IMR-90 (cell line): Measurements from ENCODE around the gene TIMM10. TPM values are rescaled to one million over a fixed set of nuclear protein-coding genes. Genes with fewer than 3 reads are reported as not detected.

Experiments used
- ATAC-seq: fragments of 200-7000 bp; cut with Tn5 transposase; 2 replicates; pipeline ENCODE4 v1.9.1; 2020; ENCODE audit warnings: low read depth, mild to moderate bottlenecking, moderate library complexity
- BruUV-seq: library from RNA; stranded (reverse); fragments of 400-500 nt; replicated peaks from 2 replicates; lab custom pipeline; 2021; lab: Mats Ljungman, UMichigan
- CTCF ChIA-PET: fragments of 300-600 bp; formaldehyde crosslinking; extraction: SDS; loops from one replicate; lab custom pipeline; 2021; ENCODE audit warnings: antibody characterized with exemption; lab: Yijun Ruan, JAX
- POLR2A ChIA-PET: fragments of 300-600 bp; sonication (Branson Sonifier 250); formaldehyde crosslinking; loops from one replicate; lab custom pipeline; 2022; ENCODE audit warnings: antibody characterized with exemption; ENCODE audit not compliant: unreplicated experiment; lab: Charles Lee
- DNase-seq: peaks from one replicate; pipeline ENCODE4 v3.0.0; 2013
- H2AFZ ChIP-seq: replicated peaks from 2 replicates; pipeline ENCODE3; 2013; ENCODE audit warnings: low read length, mild to moderate bottlenecking; ENCODE audit not compliant: poor library complexity
- H2AK5ac ChIP-seq: 2 replicates; pipeline ENCODE4 v1.6.1; 2013; ENCODE audit warnings: low read depth, low read length, inconsistent platforms
- H2AK9ac ChIP-seq: replicated peaks from 2 replicates; pipeline ENCODE3; 2013; ENCODE audit warnings: mild to moderate bottlenecking, low read depth, low read length, moderate library complexity; ENCODE audit not compliant: poor library complexity
- H2BK120ac ChIP-seq: 2 replicates; pipeline ENCODE4 v1.6.1; 2013; ENCODE audit warnings: low read depth, low read length, inconsistent platforms
- H2BK15ac ChIP-seq: 3 replicates; pipeline ENCODE4 v1.6.1; 2013; ENCODE audit warnings: low read depth, low read length, inconsistent platforms
- H2BK20ac ChIP-seq: 2 replicates; pipeline ENCODE4 v1.6.1; 2013; ENCODE audit warnings: low read depth, mild to moderate bottlenecking, inconsistent platforms, low read length, moderate library complexity
- H2BK5ac ChIP-seq: 2 replicates; pipeline ENCODE4 v1.6.1; 2013; ENCODE audit warnings: mild to moderate bottlenecking, low read depth, low read length, inconsistent platforms; ENCODE audit not compliant: poor library complexity, severe bottlenecking
- H3K14ac ChIP-seq: replicated peaks from 2 replicates; pipeline ENCODE4 v1.6.1; 2013; ENCODE audit warnings: low read depth, low read length, inconsistent platforms
- H3K18ac ChIP-seq: 2 replicates; pipeline ENCODE4 v1.6.1; 2013; ENCODE audit warnings: low read depth, low read length, control low read depth
- H3K23ac ChIP-seq: 2 replicates; pipeline ENCODE4 v1.6.1; 2013; ENCODE audit warnings: low read depth, low read length, inconsistent platforms
- H3K27ac ChIP-seq: 2 replicates; pipeline ENCODE4 v1.5.1; 2013; ENCODE audit warnings: mild to moderate bottlenecking, control low read depth, low read length; ENCODE audit not compliant: insufficient read depth
- H3K27me3 ChIP-seq: 2 replicates; pipeline ENCODE4 v1.6.1; 2013; ENCODE audit warnings: low read length; ENCODE audit not compliant: control insufficient read depth, insufficient read depth
- H3K36me3 ChIP-seq: 2 replicates; pipeline ENCODE4 v1.6.1; 2013; ENCODE audit warnings: low read length, mixed read lengths; ENCODE audit not compliant: control insufficient read depth, insufficient read depth
- H3K4ac ChIP-seq: 2 replicates; pipeline ENCODE4 v1.6.1; 2013; ENCODE audit warnings: low read depth, low read length, inconsistent platforms
- H3K4me1 ChIP-seq: 2 replicates; pipeline ENCODE4 v1.6.1; 2013; ENCODE audit warnings: low read length, mixed read lengths; ENCODE audit not compliant: control insufficient read depth, insufficient read depth
- H3K4me2 ChIP-seq: 2 replicates; pipeline ENCODE4 v1.6.1; 2013; ENCODE audit warnings: low read depth, mild to moderate bottlenecking, control low read depth, low read length, moderate library complexity
- H3K4me3 ChIP-seq: 2 replicates; pipeline ENCODE4 v1.5.1; 2013; ENCODE audit warnings: low read depth, mild to moderate bottlenecking, control low read depth, low read length, moderate library complexity; ENCODE audit not compliant: insufficient read depth
- H3K56ac ChIP-seq: 2 replicates; pipeline ENCODE4 v1.6.1; 2013; ENCODE audit warnings: low read length, inconsistent platforms; ENCODE audit not compliant: insufficient read depth; ENCODE audit errors: extremely low read depth
- H3K79me1 ChIP-seq, 2 experiments: 2 replicates each; pipeline ENCODE4 v1.6.1; 2013; ENCODE audit warnings: low read length in 2 of 2, inconsistent platforms in 1 of 2, low read depth in 1 of 2
- H3K9ac ChIP-seq: 2 replicates; pipeline ENCODE4 v1.6.1; 2013; ENCODE audit warnings: low read depth, low read length, control low read depth
- H3K9me1 ChIP-seq: 2 replicates; pipeline ENCODE4 v1.6.1; 2013; ENCODE audit warnings: low read length, inconsistent platforms; ENCODE audit not compliant: insufficient read depth
- H3K9me3 ChIP-seq: 2 replicates; pipeline ENCODE4 v1.6.1; 2013; ENCODE audit warnings: low read length; ENCODE audit not compliant: control insufficient read depth, insufficient read depth
- H4K20me1 ChIP-seq: 2 replicates; pipeline ENCODE4 v1.6.1; 2013; ENCODE audit warnings: low read length, inconsistent platforms; ENCODE audit not compliant: insufficient read depth
- H4K5ac ChIP-seq: 2 replicates; pipeline ENCODE4 v1.6.1; 2013; ENCODE audit warnings: mild to moderate bottlenecking, low read depth, low read length, control low read depth
- H4K8ac ChIP-seq, 2 experiments: 2 replicates each; pipeline ENCODE4 v1.6.1; 2013; ENCODE audit warnings: low read depth in 2 of 2, low read length in 2 of 2, control low read depth in 1 of 2, inconsistent platforms in 1 of 2
- H4K91ac ChIP-seq: 2 replicates; pipeline ENCODE4 v1.6.1; 2013; ENCODE audit warnings: low read depth, low read length, inconsistent platforms; ENCODE audit not compliant: insufficient read depth
- CEBPB ChIP-seq: IDR thresholded peaks from 2 replicates; pipeline ENCODE4 v1.6.1; 2012; ENCODE audit warnings: low read depth, low read length, improper control_type of control experiment
- FOS ChIP-seq: fragments of 150-350 bp; IDR thresholded peaks from 2 replicates; pipeline ENCODE4 v1.6.1; 2016; ENCODE audit warnings: low read depth, low read length
- RAD21 ChIP-seq: IDR thresholded peaks from 2 replicates; pipeline ENCODE4 v1.6.1; 2012; ENCODE audit warnings: low read length, improper control_type of control experiment
- RCOR1 ChIP-seq: IDR thresholded peaks from 2 replicates; pipeline ENCODE4 v1.6.1; 2012; ENCODE audit warnings: mild to moderate bottlenecking, low read length, improper control_type of control experiment; ENCODE audit not compliant: insufficient replicate concordance
- SMC3 ChIP-seq: fragments of 150-350 bp; IDR thresholded peaks from 2 replicates; pipeline ENCODE4 v1.6.1; 2016; ENCODE audit warnings: low read depth, mild to moderate bottlenecking, antibody characterized with exemption, low read length, moderate library complexity
- WGBS, 2 experiments: methylation state at CpG; one replicate each; pipeline versions ENCODE4 v1.1.5 to v1.1.7; 2013; ENCODE audit warnings: missing lambda C conversion rate in 2 of 2; ENCODE audit not compliant: insufficient read length in 1 of 2; ENCODE audit errors: extremely low coverage in 2 of 2; 5-methylcytosine and 5-hydroxymethylcytosine counted together
- dilution Hi-C: fragments of 300-500 bp; cut with HindIII; formaldehyde crosslinking; loops from one replicate; pipeline ENCODE4 v1.14.3; 2018; ENCODE audit warnings: low sequenced_read_pairs; ENCODE audit not compliant: unreplicated experiment
- in situ Hi-C: fragments of 300-500 bp; cut with MboI; formaldehyde crosslinking; loops from 3 replicates; pipeline ENCODE4 v1.14.3; 2019; ENCODE audit warnings: low sequenced_read_pairs, inconsistent platforms, mixed read lengths
- intact Hi-C: fragments of 100-400 bp; cut with micrococcal nuclease; formaldehyde crosslinking; loops from 2 replicates; pipeline ENCODE4 v1.10.0; 2022
- polyA plus RNA-seq, 3 experiments: library from polyadenylated mRNA; depleted of rRNA; stranded (reverse); fragments of >200 nt; gene quantifications; 2 replicates each; pipeline ENCODE4 v1.2.3, GENCODE V29; 2012; ENCODE audit warnings: low replicate concordance in 1 of 3
- total RNA-seq: library from RNA; depleted of rRNA; stranded (reverse); fragments of >200 nt; gene quantifications from 2 replicates; pipeline ENCODE4 v1.2.3, GENCODE V29; 2012
- TF ChIP-seq, protein P1 (sequence below): conservative IDR thresholded peaks from 2 replicates; pipeline ENCODE4 v1.5.1; 2012; ENCODE audit warnings: mild to moderate bottlenecking, low read depth, low read length, improper control_type of control experiment

The TIMM10 gene
- total and polyA plus RNA-seq, 2 of the 4 experiments (the other 2 are of a cell fraction) = 96.8 to 135 TPM

DNA sequence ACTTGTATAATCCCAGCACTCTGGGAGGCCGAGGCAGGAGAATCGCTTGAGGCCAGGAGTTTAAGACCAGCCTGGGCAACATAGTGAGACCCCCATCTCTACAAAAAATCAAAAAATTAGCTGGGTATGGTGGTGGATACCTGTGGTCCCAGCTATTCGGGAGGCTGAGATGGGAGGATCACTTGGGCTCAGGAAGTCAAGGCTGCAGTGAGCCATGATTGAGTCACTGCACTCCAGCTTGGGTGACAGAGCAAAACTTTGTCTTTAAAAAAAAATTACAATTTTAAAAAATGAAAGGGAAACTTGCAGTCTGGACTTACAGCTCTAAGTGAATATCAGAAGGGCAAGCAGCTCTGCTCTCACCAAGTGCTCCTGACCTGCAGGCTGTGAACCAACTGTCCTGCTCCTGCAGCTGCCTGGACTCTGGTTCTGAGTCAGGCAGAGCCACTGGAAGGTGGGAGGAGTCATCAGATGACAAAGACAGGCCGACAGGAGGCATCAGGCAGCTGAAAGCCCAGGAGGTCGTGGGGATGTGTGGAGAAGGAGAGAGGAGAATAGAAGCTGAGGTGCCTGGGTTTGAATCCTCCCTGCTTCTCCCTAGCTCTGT lies 16.4 kb upstream of the TIMM10 start:
- Histone ChIP-seq H2AFZ (peak overlapping the region; percentile 74), H3K14ac (no peak overlapping the region), H3K36me3 (peaks cover 22% of the 10 kb centered on the region), H3K9me3 (no peaks in the 10 kb centered on the region), H3K56ac (no peak overlapping the region), H2BK20ac (no peak overlapping the region), H2BK5ac (no peak overlapping the region), H3K9me1 (no peaks in the 10 kb centered on the region), H2AK5ac (no peak overlapping the region), H3K4ac (no peak overlapping the region), H4K5ac (no peak overlapping the region), H3K9ac (no peak overlapping the region), H3K27ac (no peak overlapping the region), H3K4me2 (no peak overlapping the region), H3K79me1 (no peaks in the 10 kb centered on the region), H2AK9ac (peak overlapping the region; percentile 68), H2BK120ac (no peak overlapping the region), H3K23ac (no peak overlapping the region), H3K27me3 (peaks cover 11% of the 10 kb centered on the region), H4K8ac (no peak overlapping the region), H3K4me3 (no peak overlapping the region), H3K4me1 (no peaks in the 10 kb centered on the region), H4K20me1 (no peaks in the 10 kb centered on the region), H2BK15ac (no peak overlapping the region), H4K91ac (no peak overlapping the region), H3K18ac (no peak overlapping the region)
- ChIA-PET POLR2A (no interaction called here), CTCF (interaction anchor here (0.6 kb wide), 1 partner anchor 112 kb away, joined by 8 read pairs; no protein-coding TSS in a partner anchor)
- BruUV-seq = no TSS peak
- no CpG with 5 or more reads among the region's 5 CpGs for WGBS, 2 experiments
- dilution Hi-C loops (no loop called here), in situ Hi-C loops (no loop called here), intact Hi-C loops (no loop called here)
- TF ChIP-seq SMC3 = no peak
- TF ChIP-seq, protein P1, sequence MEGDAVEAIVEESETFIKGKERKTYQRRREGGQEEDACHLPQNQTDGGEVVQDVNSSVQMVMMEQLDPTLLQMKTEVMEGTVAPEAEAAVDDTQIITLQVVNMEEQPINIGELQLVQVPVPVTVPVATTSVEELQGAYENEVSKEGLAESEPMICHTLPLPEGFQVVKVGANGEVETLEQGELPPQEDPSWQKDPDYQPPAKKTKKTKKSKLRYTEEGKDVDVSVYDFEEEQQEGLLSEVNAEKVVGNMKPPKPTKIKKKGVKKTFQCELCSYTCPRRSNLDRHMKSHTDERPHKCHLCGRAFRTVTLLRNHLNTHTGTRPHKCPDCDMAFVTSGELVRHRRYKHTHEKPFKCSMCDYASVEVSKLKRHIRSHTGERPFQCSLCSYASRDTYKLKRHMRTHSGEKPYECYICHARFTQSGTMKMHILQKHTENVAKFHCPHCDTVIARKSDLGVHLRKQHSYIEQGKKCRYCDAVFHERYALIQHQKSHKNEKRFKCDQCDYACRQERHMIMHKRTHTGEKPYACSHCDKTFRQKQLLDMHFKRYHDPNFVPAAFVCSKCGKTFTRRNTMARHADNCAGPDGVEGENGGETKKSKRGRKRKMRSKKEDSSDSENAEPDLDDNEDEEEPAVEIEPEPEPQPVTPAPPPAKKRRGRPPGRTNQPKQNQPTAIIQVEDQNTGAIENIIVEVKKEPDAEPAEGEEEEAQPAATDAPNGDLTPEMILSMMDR = 0 out of 2 replicates have a peak, but pooled peaks have one; percentile 26
- TF ChIP-seq RCOR1 = no peak
- no peak; the same call in 1 of the 2 replicates for TF ChIP-seq RAD21
- TF ChIP-seq FOS = no peak
- TF ChIP-seq CEBPB = no peak
- DNase-seq (peak; percentile 72), ATAC-seq (peak; percentile 95)
